A673 (cell line): ENCODE data around the gene NDUFC1.

Experiments
- EZH2 ChIP-seq: fragments of 200-600 bp; sonication (generic); IDR thresholded peaks from 2 replicates; pipeline ENCODE4 v1.6.1; 2017; ENCODE audit warnings: borderline replicate concordance, low read depth, mild to moderate bottlenecking, mixed read lengths, antibody characterized with exemption, low read length; ENCODE audit not compliant: poor library complexity, severe bottlenecking
- TF ChIP-seq, protein P1 (sequence below): fragments of 300-800, 200-600 bp; sonication (generic); conservative IDR thresholded peaks from 2 replicates; pipeline ENCODE4 v1.5.1; 2017; ENCODE audit warnings: low read depth, mild to moderate bottlenecking, antibody characterized with exemption, low read length, moderate library complexity, mixed read lengths

DNA sequence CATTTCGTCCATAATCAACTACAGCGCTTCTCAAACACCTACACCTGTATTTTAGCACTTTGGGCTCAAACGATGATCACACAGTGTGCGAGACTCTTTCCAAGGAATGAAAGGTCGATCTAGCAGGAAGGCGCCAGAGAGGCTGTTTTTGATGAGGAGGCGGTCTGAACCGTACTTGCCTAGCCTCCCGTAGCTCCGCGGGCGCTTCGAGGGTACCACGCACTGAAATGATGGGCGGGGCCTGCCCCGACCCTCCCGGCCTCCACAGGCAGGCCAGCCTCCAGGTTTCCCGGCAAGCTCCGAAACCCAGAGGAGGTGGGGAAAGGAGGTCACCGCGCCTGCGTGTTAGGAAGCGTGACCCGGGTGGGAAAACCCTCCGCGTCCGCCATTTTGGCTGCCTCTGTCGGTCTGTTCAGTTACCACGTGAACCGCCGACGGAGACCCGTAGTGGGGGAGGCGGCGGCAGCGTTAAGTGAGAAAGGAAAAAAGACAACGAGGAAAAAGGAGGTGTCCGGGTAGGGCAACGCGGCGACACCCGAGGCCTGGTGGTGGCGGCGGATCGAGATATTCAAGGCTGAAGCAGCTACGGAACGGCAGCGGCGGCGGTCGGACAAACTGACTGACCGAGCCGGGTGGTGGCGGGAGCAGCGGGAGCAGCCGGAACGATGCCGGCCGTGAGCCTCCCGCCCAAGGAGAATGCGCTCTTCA lies 1.0 kb downstream of the NDUFC1 start, which contains the start of gene NAA15:
- TF ChIP-seq, protein P1, sequence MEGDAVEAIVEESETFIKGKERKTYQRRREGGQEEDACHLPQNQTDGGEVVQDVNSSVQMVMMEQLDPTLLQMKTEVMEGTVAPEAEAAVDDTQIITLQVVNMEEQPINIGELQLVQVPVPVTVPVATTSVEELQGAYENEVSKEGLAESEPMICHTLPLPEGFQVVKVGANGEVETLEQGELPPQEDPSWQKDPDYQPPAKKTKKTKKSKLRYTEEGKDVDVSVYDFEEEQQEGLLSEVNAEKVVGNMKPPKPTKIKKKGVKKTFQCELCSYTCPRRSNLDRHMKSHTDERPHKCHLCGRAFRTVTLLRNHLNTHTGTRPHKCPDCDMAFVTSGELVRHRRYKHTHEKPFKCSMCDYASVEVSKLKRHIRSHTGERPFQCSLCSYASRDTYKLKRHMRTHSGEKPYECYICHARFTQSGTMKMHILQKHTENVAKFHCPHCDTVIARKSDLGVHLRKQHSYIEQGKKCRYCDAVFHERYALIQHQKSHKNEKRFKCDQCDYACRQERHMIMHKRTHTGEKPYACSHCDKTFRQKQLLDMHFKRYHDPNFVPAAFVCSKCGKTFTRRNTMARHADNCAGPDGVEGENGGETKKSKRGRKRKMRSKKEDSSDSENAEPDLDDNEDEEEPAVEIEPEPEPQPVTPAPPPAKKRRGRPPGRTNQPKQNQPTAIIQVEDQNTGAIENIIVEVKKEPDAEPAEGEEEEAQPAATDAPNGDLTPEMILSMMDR: no peak
- no peak for TF ChIP-seq EZH2
